Naive thymus-derived CD8-positive, alpha-beta T cell (primary cell): ENCODE results near the gene EIF2B4. TPM values are rescaled to one million over a fixed set of nuclear protein-coding genes. Genes with fewer than 3 reads are reported as not detected.

Experiments
- ATAC-seq, 2 donors: fragments of 150-1000 bp; cut with Tn5 transposase in 1 of 2; sonication (Bioruptor Pico), chemical (Tn5 transposase) in 1 of 2; 1 replicate in 1 of 2; 2 replicates in 1 of 2; pipeline ENCODE4 v1.10.0; 2021; ENCODE audit warnings: mild to moderate bottlenecking in 2 of 2, moderate library complexity in 2 of 2
- POLR2A ChIA-PET: fragments of 350-600 bp; sonication (Branson Sonifier 250); formaldehyde crosslinking; loops from one replicate; lab custom pipeline; 2021; ENCODE audit warnings: antibody characterized with exemption; lab: Charles Lee
- DNase-seq, 10 donors: peaks; one replicate each; pipeline versions ENCODE4 v3.0.0 to v3.0.0-alpha.2; 2020 to 2022
- H3K27ac Mint-ChIP-seq, 10 donors: one replicate each; pipeline ENCODE4 v1.8.0; 2020 to 2022; ENCODE audit warnings: mild to moderate bottlenecking in 10 of 10, mixed read lengths in 10 of 10, moderate library complexity in 4 of 10, inconsistent platforms in 1 of 10
- H3K27me3 Mint-ChIP-seq, 5 donors: one replicate each; pipeline ENCODE4 v1.8.0; 2021 to 2022; ENCODE audit warnings: mixed read lengths in 5 of 5
- H3K36me3 Mint-ChIP-seq, 3 donors: one replicate each; pipeline ENCODE4 v1.8.0; 2020 to 2022; ENCODE audit warnings: mixed read lengths in 3 of 3, mild to moderate bottlenecking in 2 of 3, inconsistent platforms in 1 of 3
- H3K4me1 Mint-ChIP-seq, 4 donors: one replicate each; pipeline ENCODE4 v1.8.0; 2021 to 2022; ENCODE audit warnings: mixed read lengths in 4 of 4
- H3K4me3 Mint-ChIP-seq, 10 donors: one replicate each; pipeline ENCODE4 v1.8.0; 2020 to 2022; ENCODE audit warnings: mild to moderate bottlenecking in 10 of 10, mixed read lengths in 10 of 10, moderate library complexity in 6 of 10, inconsistent platforms in 1 of 10
- H3K9me3 Mint-ChIP-seq, 9 donors: one replicate each; pipeline ENCODE4 v1.8.0; 2020 to 2022; ENCODE audit warnings: mixed read lengths in 9 of 9, mild to moderate bottlenecking in 3 of 9, inconsistent platforms in 1 of 9, moderate library complexity in 1 of 9
- polyA plus RNA-seq, 3 donors: library from polyadenylated mRNA; unstranded; fragments of 300-500 nt; fragmentation: Illumina TruSeq; gene quantifications; one replicate each; pipeline ENCODE4 v1.2.3, GENCODE V29; 2021
- total RNA-seq, 8 experiments: library from RNA in 2 of 8; stranded (reverse) in 2 of 8; gene quantifications; one replicate each; pipeline ENCODE4 v1.2.3 and lab custom pipeline; 2021 to 2026

Gene EIF2B4
- total RNA-seq (10 to 100 TPM; 54.9 to 55.5 TPM), polyA plus RNA-seq (10 to 100 TPM; 26.4 to 41.2 (median 30.0) TPM), total RNA-seq (lab: John Stamatoyannopoulos, UW) (34.3 to 52.8 (median 46.2) reads per million in 6 experiments)

- peak; percentile 91 to 93 for ATAC-seq
- POLR2A ChIA-PET, result interaction anchor here (0.9 to 5.6 kb wide), 12 partner anchors 10 to 299 kb away, joined by 3 to 71 read pairs (median 6); partner anchors contain the start of genes GTF3C2, KHK, MPV17 and NRBP1
- no peaks in the 10 kb centered on the region for H3K9me3 Mint-ChIP-seq
- peak within 1 kb of the TSS; percentile 84 to 100 (median 96) for H3K4me3 Mint-ChIP-seq
- peak; percentile 96 to 99 (median 99) for DNase-seq
- peaks cover 26 to 43% (median 42%) of the 10 kb centered on the region in 4 donors for H3K4me1 Mint-ChIP-seq
- H3K36me3 Mint-ChIP-seq, result peaks cover 4 to 64% (median 18%) of the 10 kb centered on the region in 3 donors
- peak within 1 kb of the TSS; percentile 92 to 99 (median 97) for H3K27ac Mint-ChIP-seq
- H3K27me3 Mint-ChIP-seq, result no peaks in the 10 kb centered on the region
Measured at GRCh38 chr2:27370026-27370815, at the start of gene EIF2B4, which contains the start of gene SNX17. TSS of gene EIF2B4 (minus strand) at chr2:27370338. CDS start at chr2:27370314, 24 bp downstream. TSS of gene SNX17 (plus strand) at chr2:27370616. CDS start at chr2:27370744, 128 bp downstream.

DNA sequence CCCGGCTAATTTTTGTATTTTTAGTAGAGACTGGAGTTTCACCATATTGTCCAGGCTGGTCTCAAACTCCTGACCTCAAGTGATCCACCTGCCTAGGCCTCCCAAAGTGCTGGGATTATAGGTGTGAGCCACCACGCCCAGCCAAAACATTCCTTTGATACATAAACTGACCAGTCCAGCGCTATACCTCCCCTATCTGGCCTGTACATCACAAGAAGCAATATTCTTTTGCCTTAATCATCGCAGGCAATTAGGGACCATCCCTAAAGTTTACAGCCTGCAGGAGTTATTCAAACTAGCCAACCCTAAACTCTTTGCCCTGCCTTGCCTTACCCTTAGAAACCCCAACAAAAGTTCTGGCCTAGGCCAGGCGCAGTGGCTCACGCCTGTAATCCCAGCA, 46.0 kb upstream of the EIF2B4 start:
- ATAC-seq (no peak), DNase-seq (no peak)
- POLR2A ChIA-PET, result no interaction called here
- Mint-ChIP-seq H3K27ac (no peak overlapping the region), H3K4me3 (no peak overlapping the region), H3K27me3 (peaks cover 0 to 5% (median 2%) of the 10 kb centered on the region in 5 donors), H3K4me1 (peaks cover 0 to 2% (median 0%) of the 10 kb centered on the region in 4 donors), H3K9me3 (no peaks in the 10 kb centered on the region), H3K36me3 (no peaks in the 10 kb centered on the region)

DNA sequence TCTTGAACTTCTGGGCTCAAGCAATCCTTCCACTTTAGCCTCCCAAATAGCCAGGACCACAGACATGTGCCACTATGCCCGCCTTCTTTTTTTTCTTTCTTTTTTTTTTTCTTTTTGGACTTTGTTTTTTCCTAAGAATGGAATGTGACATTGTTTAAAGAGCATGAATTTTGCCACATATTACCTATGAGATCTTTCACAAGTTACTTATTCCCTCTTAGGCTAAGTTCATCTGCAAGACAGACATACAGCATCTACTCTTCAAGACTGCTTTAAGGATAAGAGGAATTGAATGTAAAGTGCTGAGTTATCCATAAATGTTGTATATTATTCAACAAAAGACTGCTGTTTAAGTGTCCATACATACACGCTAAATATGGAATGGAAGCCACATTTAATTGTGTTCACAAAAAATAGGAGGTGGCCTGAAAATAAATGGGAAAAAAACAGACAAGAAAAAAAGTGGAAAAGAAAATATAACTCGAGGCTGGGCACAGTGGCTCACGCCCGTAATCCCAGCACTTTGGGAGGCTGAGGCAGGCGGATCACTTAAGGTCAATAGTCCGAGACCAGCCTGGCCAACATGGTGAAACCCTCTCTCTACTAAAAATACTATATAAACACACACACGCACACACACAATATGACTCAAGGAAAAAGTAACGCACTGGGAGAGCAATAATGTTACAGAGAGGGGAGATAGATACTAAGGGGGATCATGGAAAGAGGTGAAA, 42.4 kb upstream of the EIF2B4 start:
- H3K27ac Mint-ChIP-seq, result peak overlapping the region in 4 of 10 donors; percentile 23 to 71 (median 57)
- POLR2A ChIA-PET, result interaction anchor here (1.2 to 1.7 kb wide), 2 partner anchors 11 to 16 kb away, joined by 3 to 8 read pairs; partner anchors contain the start of gene NRBP1
- no peak for ATAC-seq

GRCh38 chr2:27409321-27410073, 39.4 kb upstream of the EIF2B4 start, which contains the start of gene PPM1G:
TSS of gene PPM1G (minus strand) at chr2:27409591. CDS start at chr2:27409422, 169 bp downstream.
- Mint-ChIP-seq H3K27ac (peak within 1 kb of the TSS; percentile 83 to 98 (median 96)), H3K27me3 (peaks cover 0 to 5% (median 2%) of the 10 kb centered on the region in 5 donors), H3K4me1 (peaks cover 19 to 43% (median 35%) of the 10 kb centered on the region in 4 donors), H3K4me3 (peak within 1 kb of the TSS; percentile 87 to 95 (median 93)), H3K36me3 (peaks cover 0 to 19% (median 0%) of the 10 kb centered on the region in 3 donors), H3K9me3 (no peaks in the 10 kb centered on the region)
- POLR2A ChIA-PET, result interaction anchor here (0.6 to 3.4 kb wide), 18 partner anchors 11 to 254 kb away, joined by 3 to 58 read pairs (median 6); partner anchors contain the start of genes ATRAID, CCDC121, EIF2B4 and GPN1
- peak; percentile 92 to 97 (median 95) for DNase-seq
- peak; percentile 94 to 96 for ATAC-seq

More for the DNA sequence above, 42.4 kb upstream of the EIF2B4 start:
- Mint-ChIP-seq H3K4me1 (peaks cover 10 to 21% (median 16%) of the 10 kb centered on the region in 4 donors), H3K4me3 (peak overlapping the region in 1 of 10 donors; percentile 19), H3K9me3 (no peaks in the 10 kb centered on the region), H3K27me3 (peaks cover 0 to 5% (median 2%) of the 10 kb centered on the region in 5 donors), H3K36me3 (peaks cover 0 to 1% (median 0%) of the 10 kb centered on the region in 3 donors)
- no peak for DNase-seq

- Mint-ChIP-seq H3K36me3 (peaks cover 0 to 25% (median 0%) of the 10 kb centered on the region in 3 donors), H3K27ac (peak overlapping the region in 9 of 10 donors; percentile 62 to 94 (median 86)), H3K4me3 (peak overlapping the region; percentile 73 to 95 (median 88)), H3K27me3 (peaks cover 0 to 5% (median 2%) of the 10 kb centered on the region in 5 donors), H3K9me3 (no peaks in the 10 kb centered on the region), H3K4me1 (peaks cover 19 to 48% (median 36%) of the 10 kb centered on the region in 4 donors)
- ATAC-seq (peak; percentile 2 to 10), DNase-seq (peak in 2 of 10 donors; percentile 3 to 9)
- POLR2A ChIA-PET, result interaction anchor here (0.7 to 3.4 kb wide), 11 partner anchors 18 to 1164 kb away, joined by 3 to 58 read pairs (median 7); partner anchors contain the start of genes ATRAID, CCDC121, EIF2B4 and GPN1
Measured at GRCh38 chr2:27408601-27409320, 38.6 kb upstream of the EIF2B4 start.

DNA sequence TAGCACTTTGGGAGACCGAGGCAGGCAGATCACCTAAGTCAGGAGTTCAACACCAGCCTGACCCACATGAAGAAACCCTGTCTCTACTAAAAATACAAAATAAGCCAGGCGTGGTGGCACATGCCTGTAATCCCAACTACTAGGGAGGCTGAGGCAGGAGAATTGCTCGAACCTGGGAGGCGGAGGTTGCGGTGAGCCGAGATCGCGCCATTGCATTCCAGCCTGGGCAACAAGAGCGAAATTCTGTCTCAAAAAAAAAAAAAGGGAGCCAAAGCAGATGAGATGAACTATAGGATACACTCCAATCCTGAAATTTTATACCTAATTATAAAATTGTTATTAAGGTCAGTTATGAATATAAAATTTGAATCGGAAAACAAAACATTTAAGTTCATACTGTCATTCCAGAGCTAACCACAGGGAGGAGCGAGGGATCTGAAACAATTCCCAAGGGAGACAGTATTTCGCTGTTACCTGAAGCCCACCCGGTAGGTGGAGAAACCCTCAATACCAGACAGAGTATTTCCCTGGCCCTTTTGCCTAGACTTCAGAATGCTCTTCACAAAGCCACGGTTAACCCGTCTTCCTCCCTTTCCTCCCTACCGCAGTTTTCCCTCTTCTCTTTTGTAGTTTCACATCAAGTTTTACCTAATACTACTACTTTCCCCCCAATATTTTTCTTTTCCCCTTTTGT, 37.8 kb upstream of the EIF2B4 start:
- H3K27ac Mint-ChIP-seq, result peak overlapping the region in 9 of 10 donors; percentile 37 to 94 (median 85)
- peaks cover 19 to 54% (median 39%) of the 10 kb centered on the region in 4 donors for H3K4me1 Mint-ChIP-seq
- peaks cover 0 to 3% (median 1%) of the 10 kb centered on the region in 5 donors for H3K27me3 Mint-ChIP-seq
- H3K9me3 Mint-ChIP-seq, result no peaks in the 10 kb centered on the region
- H3K4me3 Mint-ChIP-seq, result peak overlapping the region; percentile 73 to 95 (median 88)
- POLR2A ChIA-PET, result interaction anchor here (0.7 to 2.8 kb wide), 3 partner anchors 27 to 1163 kb away, joined by 3 to 27 read pairs (median 4); partner anchors contain the start of genes HADHA, HADHB, SLC4A1AP and SUPT7L
- H3K36me3 Mint-ChIP-seq, result peaks cover 0 to 29% (median 0%) of the 10 kb centered on the region in 3 donors
- ATAC-seq (no peak), DNase-seq (no peak)

DNA sequence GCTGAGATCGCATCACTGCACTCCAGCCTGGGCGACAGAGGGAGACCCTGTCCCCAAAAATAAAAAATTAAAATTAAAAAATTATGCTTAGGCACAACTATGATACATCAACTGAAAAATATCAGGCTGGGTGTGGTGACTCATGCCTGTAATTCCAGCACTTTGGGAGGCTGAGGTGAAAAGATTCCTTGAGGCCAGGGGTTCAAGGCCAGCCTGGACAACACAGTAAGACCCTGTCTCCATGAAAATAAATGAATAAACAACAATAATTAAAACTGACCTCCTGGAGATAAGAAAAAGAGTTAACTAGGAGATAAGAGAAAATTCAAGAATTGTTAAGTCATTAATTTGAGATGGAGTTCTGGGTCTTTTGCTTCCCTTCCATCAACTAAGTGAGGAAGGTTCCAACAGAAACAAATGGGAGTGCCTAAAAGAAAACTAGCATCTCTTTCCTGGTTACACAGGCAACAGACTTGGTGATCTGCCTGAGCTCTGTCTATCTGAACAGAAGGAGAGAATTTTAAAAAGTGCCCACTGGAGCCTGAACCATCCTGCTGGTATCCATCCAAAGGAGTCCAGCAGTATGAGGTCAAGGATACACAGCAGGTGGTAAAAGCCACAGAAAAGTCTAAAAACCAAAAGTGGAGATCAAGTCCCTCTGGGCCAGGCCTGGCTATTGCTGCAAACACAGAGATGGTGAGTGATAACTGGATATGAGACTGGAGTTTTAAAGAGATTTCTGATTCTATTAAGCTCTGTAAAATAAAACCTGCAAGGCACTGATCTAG, 30.4 kb upstream of the EIF2B4 start:
- Mint-ChIP-seq H3K4me3 (peak overlapping the region in 1 of 10 donors; percentile 43), H3K27me3 (no peaks in the 10 kb centered on the region), H3K9me3 (no peaks in the 10 kb centered on the region), H3K36me3 (peaks cover 0 to 55% (median 5%) of the 10 kb centered on the region in 3 donors), H3K27ac (peak overlapping the region in 8 of 10 donors; percentile 5 to 81 (median 47)), H3K4me1 (peaks cover 12 to 55% (median 42%) of the 10 kb centered on the region in 4 donors)
- POLR2A ChIA-PET, result no interaction called here
- DNase-seq, result no peak
- no peak for ATAC-seq

DNA sequence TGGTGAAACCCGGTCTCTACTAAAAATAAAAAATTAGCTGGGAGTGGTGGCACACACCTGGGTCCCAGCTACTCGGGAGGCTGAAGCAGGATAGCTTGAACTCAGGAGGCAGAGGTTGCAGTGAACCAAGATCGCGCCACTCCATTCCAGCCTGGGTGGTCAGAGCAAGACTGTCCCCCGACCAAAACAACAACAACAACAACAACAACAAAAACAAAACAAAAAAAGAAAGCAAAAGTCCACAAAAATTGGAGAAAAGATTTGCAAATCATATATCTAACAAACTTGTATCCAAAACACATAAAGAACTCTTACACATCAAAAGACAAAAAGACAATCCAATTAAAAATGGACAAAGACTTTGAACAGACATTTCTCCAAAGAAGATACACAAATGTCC, 28.8 kb upstream of the EIF2B4 start:
- Mint-ChIP-seq H3K27me3 (no peaks in the 10 kb centered on the region), H3K9me3 (no peaks in the 10 kb centered on the region), H3K4me1 (peaks cover 12 to 51% (median 40%) of the 10 kb centered on the region in 4 donors), H3K27ac (peak overlapping the region in 3 of 10 donors; percentile 44 to 83 (median 45)), H3K36me3 (peaks cover 0 to 41% (median 5%) of the 10 kb centered on the region in 3 donors), H3K4me3 (peak overlapping the region in 1 of 10 donors; percentile 31)
- DNase-seq (no peak), ATAC-seq (no peak)
- POLR2A ChIA-PET, result no interaction called here

- Mint-ChIP-seq H3K27me3 (no peaks in the 10 kb centered on the region), H3K4me1 (peaks cover 17 to 50% (median 34%) of the 10 kb centered on the region in 4 donors), H3K36me3 (peaks cover 0 to 26% (median 4%) of the 10 kb centered on the region in 3 donors), H3K4me3 (no peak overlapping the region), H3K27ac (peak overlapping the region in 2 of 10 donors; percentile 43 to 64), H3K9me3 (no peaks in the 10 kb centered on the region)
- no peak for DNase-seq
- POLR2A ChIA-PET, result no interaction called here
- no peak for ATAC-seq
Measured at GRCh38 chr2:27393225-27393624, 23.1 kb upstream of the EIF2B4 start.
